HEK293 (cell line): ENCODE measurements around the gene STUB1.

Experiments used
- CTCF ChIA-PET: fragments of 350-600 bp; formaldehyde crosslinking; extraction: SDS; loops from one replicate; lab custom pipeline; 2021; ENCODE audit warnings: antibody characterized with exemption; lab: Yijun Ruan, JAX
- POLR2A ChIA-PET: fragments of 300-600 bp; formaldehyde crosslinking; extraction: SDS; loops from one replicate; lab custom pipeline; 2020; ENCODE audit warnings: antibody characterized with exemption, inconsistent platforms; lab: Yijun Ruan, JAX
- H3K27ac ChIP-seq: fragments of 200-500 bp; sonication (Bioruptor generic); 2 replicates; pipeline ENCODE4 v1.5.1; 2014; ENCODE audit warnings: low read depth, low read length, control low read depth, inconsistent platforms; ENCODE audit errors: extremely low read depth
- H3K36me3 ChIP-seq, 2 experiments: fragments of 200-500 bp in 1 of 2; sonication (Bioruptor generic) in 1 of 2; 1 replicate in 1 of 2; 2 replicates in 1 of 2; pipeline ENCODE4 v1.5.1; 2014 to 2017; ENCODE audit warnings: inconsistent platforms in 2 of 2, low read length in 2 of 2; ENCODE audit not compliant: control insufficient read depth in 2 of 2, insufficient read depth in 1 of 2
- H3K4me1 ChIP-seq: fragments of 200-500 bp; sonication (Bioruptor generic); 2 replicates; pipeline ENCODE4 v1.5.1; 2014; ENCODE audit warnings: mild to moderate bottlenecking, low read length, inconsistent platforms; ENCODE audit not compliant: control insufficient read depth, insufficient read depth
- H3K4me3 ChIP-seq: 2 replicates; pipeline ENCODE4 v1.5.1; 2011; ENCODE audit warnings: low read depth, mild to moderate bottlenecking, control low read depth, low read length, moderate library complexity
- H3K9me3 ChIP-seq: fragments of 200-500 bp; sonication (Bioruptor generic); 2 replicates; pipeline ENCODE4 v1.5.1; 2014; ENCODE audit warnings: low read depth, low read length, inconsistent platforms; ENCODE audit not compliant: control insufficient read depth, insufficient read depth
- FEZF1 ChIP-seq: fragments of 450-650 bp; formaldehyde crosslinking; IDR thresholded peaks from 2 replicates; pipeline ENCODE4 v1.5.1; 2016; ENCODE audit warnings: missing biosample characterization, missing genetic modification characterization
- GFI1B ChIP-seq: fragments of 450-650 bp; formaldehyde crosslinking; IDR thresholded peaks from 2 replicates; pipeline ENCODE4 v1.5.1; 2016; ENCODE audit warnings: missing biosample characterization, missing genetic modification characterization
- KLF1 ChIP-seq: fragments of 450-650 bp; formaldehyde crosslinking; IDR thresholded peaks from 2 replicates; pipeline ENCODE4 v1.5.1; 2016; ENCODE audit warnings: missing biosample characterization, missing genetic modification characterization
- REPIN1 ChIP-seq: fragments of 450-650 bp; formaldehyde crosslinking; IDR thresholded peaks from 2 replicates; pipeline ENCODE4 v1.5.1; 2017; ENCODE audit warnings: missing biosample characterization, missing genetic modification characterization, low read depth
- ZEB2 ChIP-seq: fragments of 450-650 bp; formaldehyde crosslinking; IDR thresholded peaks from 2 replicates; pipeline ENCODE4 v1.5.1; 2016; ENCODE audit warnings: missing biosample characterization, missing genetic modification characterization
- ZIC2 ChIP-seq: fragments of 450-650 bp; formaldehyde crosslinking; IDR thresholded peaks from 2 replicates; pipeline ENCODE4 v1.5.1; 2016; ENCODE audit warnings: missing biosample characterization, missing genetic modification characterization
- ZNF473 ChIP-seq: fragments of 450-650 bp; formaldehyde crosslinking; IDR thresholded peaks from 2 replicates; pipeline ENCODE4 v1.5.1; 2017; ENCODE audit warnings: missing biosample characterization, missing genetic modification characterization
- ZNF530 ChIP-seq: fragments of 450-650 bp; formaldehyde crosslinking; IDR thresholded peaks from 2 replicates; pipeline ENCODE4 v1.5.1; 2016; ENCODE audit warnings: low read depth, missing biosample characterization, missing genetic modification characterization
- ZNF600 ChIP-seq: fragments of 450-650 bp; formaldehyde crosslinking; IDR thresholded peaks from 2 replicates; pipeline ENCODE4 v1.5.1; 2016; ENCODE audit warnings: missing biosample characterization, missing genetic modification characterization
- TF ChIP-seq, protein P1 (sequence below): fragments of 450-650 bp; formaldehyde crosslinking; IDR thresholded peaks from 2 replicates; pipeline ENCODE4 v1.5.1; 2016; ENCODE audit warnings: missing biosample characterization, missing genetic modification characterization
- TF ChIP-seq, protein P2 (sequence below): fragments of 450-650 bp; formaldehyde crosslinking; IDR thresholded peaks from 2 replicates; pipeline ENCODE4 v1.5.1; 2016; ENCODE audit warnings: missing biosample characterization, missing genetic modification characterization
- TF ChIP-seq, protein P3 (sequence below): fragments of 450-650 bp; formaldehyde crosslinking; IDR thresholded peaks from 2 replicates; pipeline ENCODE4 v1.5.1; 2016; ENCODE audit warnings: missing biosample characterization, missing genetic modification characterization

The STUB1 gene

DNA sequence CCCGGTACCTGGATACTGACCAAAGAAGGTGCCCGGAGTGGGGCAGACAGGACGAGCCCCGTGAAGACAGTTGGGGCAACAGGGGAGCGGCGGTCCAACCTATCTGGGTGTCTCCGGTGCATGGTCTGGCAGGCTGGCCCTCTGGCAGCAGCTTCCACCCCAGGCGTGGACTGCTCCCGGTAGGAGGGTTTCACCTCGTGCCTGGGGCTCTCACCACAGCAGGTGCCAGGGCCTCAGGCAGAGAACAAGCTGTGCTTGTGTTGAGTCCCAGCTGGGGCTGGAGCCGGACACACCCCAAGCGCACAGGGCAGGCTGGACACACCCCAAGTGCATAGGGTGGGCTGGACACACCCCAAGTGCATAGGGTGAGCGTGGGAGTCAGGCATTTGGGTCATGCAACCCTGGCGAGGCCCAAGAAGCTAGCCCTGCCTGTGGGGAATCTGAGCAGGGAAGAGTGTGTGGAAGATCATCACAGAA, 26.9 kb downstream of the STUB1 start:
- H3K4me3 ChIP-seq = no peak overlapping the region
- CTCF ChIA-PET = interaction anchor here (1.0 to 1.1 kb wide), 2 partner anchors 9 to 79 kb away, joined by 3 to 5 read pairs; no protein-coding TSS in a partner anchor
- TF ChIP-seq, protein P1, sequence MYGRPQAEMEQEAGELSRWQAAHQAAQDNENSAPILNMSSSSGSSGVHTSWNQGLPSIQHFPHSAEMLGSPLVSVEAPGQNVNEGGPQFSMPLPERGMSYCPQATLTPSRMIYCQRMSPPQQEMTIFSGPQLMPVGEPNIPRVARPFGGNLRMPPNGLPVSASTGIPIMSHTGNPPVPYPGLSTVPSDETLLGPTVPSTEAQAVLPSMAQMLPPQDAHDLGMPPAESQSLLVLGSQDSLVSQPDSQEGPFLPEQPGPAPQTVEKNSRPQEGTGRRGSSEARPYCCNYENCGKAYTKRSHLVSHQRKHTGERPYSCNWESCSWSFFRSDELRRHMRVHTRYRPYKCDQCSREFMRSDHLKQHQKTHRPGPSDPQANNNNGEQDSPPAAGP = peak; percentile 85
- TF ChIP-seq FEZF1 (tag by site-specific recombination) (no peak), ZNF600 (tag by site-specific recombination) (peak; percentile 23; the same call in 1 of the 2 replicates), ZNF473 (tag by site-specific recombination) (no peak), KLF1 (tag by site-specific recombination) (peak; percentile 99), GFI1B (tag by site-specific recombination) (no peak), ZIC2 (tag by site-specific recombination) (peak; percentile 97)
- TF ChIP-seq, protein P2, sequence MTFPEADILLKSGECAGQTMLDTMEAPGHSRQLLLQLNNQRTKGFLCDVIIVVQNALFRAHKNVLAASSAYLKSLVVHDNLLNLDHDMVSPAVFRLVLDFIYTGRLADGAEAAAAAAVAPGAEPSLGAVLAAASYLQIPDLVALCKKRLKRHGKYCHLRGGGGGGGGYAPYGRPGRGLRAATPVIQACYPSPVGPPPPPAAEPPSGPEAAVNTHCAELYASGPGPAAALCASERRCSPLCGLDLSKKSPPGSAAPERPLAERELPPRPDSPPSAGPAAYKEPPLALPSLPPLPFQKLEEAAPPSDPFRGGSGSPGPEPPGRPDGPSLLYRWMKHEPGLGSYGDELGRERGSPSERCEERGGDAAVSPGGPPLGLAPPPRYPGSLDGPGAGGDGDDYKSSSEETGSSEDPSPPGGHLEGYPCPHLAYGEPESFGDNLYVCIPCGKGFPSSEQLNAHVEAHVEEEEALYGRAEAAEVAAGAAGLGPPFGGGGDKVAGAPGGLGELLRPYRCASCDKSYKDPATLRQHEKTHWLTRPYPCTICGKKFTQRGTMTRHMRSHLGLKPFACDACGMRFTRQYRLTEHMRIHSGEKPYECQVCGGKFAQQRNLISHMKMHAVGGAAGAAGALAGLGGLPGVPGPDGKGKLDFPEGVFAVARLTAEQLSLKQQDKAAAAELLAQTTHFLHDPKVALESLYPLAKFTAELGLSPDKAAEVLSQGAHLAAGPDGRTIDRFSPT (tag by site-specific recombination) = peak; percentile 64; the same call in 1 of the 2 replicates

DNA sequence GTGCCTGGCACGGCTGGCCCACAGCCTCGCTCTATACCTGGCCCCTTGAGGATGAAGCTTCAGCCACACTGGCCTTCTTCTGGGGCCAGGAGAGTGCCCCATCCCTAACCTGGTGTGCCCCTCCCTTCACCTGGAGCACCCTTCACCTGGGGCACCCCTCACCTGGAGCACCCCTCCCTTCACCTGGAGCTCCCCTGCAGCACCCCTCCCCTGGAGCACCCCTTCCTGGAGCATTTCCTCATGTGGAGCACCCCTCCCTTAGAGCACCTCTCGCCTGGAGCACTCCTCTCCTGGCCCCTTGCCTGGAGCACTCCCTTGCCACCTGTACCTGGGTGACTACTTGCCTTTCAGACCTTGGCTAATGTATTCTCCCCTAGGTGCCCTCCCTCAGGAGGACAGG, 27.8 kb downstream of the STUB1 start:
- POLR2A ChIA-PET = interaction anchor here (1.2 to 2.3 kb wide), 3 partner anchors 9 to 28 kb away, joined by 3 to 8 read pairs (median 3); partner anchors contain the start of genes ANTKMT and STUB1
- H3K27ac ChIP-seq = no peak overlapping the region
- TF ChIP-seq ZEB2 = peak; percentile 85
- TF ChIP-seq, protein P3, sequence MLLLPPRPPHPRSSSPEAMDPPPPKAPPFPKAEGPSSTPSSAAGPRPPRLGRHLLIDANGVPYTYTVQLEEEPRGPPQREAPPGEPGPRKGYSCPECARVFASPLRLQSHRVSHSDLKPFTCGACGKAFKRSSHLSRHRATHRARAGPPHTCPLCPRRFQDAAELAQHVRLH (tag by site-specific recombination) = no peak
- TF ChIP-seq, all 188 proteins: peak for 1
- CTCF ChIA-PET = interaction anchor here (0.6 kb wide), 1 partner anchor 570 kb away, joined by 4 read pairs; no protein-coding TSS in a partner anchor
- no peak overlapping the region for H3K4me3 ChIP-seq
- no peaks in the 10 kb centered on the region for H3K36me3 ChIP-seq
- peaks cover 5% of the 10 kb centered on the region for H3K4me1 ChIP-seq
- H3K9me3 ChIP-seq = no peaks in the 10 kb centered on the region

More for the DNA sequence above, 26.9 kb downstream of the STUB1 start:
- Histone ChIP-seq H3K9me3 (no peaks in the 10 kb centered on the region), H3K4me1 (peaks cover 5% of the 10 kb centered on the region), H3K27ac (no peak overlapping the region), H3K36me3 (no peaks in the 10 kb centered on the region)
- POLR2A ChIA-PET = interaction anchor here (0.6 to 2.3 kb wide), 5 partner anchors 9 to 42 kb away, joined by 3 to 8 read pairs (median 3); partner anchors contain the start of genes ANTKMT and STUB1

DNA sequence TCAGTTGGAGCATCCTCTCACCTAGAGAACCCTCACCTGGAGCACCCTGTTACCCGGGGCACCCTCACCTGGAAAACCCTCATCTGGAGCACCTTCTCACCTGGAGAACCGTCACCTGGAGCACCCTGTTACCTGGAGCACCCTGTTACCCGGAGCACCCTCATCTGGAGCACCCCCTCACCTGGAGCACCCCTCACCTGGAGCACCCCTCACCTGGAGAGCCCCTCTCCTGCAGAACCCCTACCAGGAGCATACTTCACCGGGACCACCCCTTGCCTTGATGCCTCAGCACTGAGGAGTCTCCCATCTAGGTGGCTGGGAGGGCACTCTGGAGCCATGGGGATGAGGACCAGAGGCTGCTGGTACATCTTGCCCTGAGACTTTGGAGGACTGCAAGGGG, 28.7 kb downstream of the STUB1 start:
- TF ChIP-seq ZEB2 = peak; percentile 88
- TF ChIP-seq REPIN1 (tag by site-specific recombination) = no peak
- no peak for TF ChIP-seq ZNF530 (tag by site-specific recombination)
- no peaks in the 10 kb centered on the region for H3K9me3 ChIP-seq
- no peak overlapping the region for H3K27ac ChIP-seq
- peaks cover 5% of the 10 kb centered on the region for H3K4me1 ChIP-seq
- no peaks in the 10 kb centered on the region for H3K36me3 ChIP-seq
- no peak overlapping the region for H3K4me3 ChIP-seq
- POLR2A ChIA-PET = interaction anchor here (0.6 to 1.8 kb wide), 8 partner anchors 12 to 417 kb away, joined by 3 to 12 read pairs (median 6); partner anchors contain the start of genes ANTKMT, CHTF18, GNG13 and RPUSD1
- CTCF ChIA-PET = interaction anchor here (1.1 to 5.7 kb wide), 3 partner anchors 13 to 347 kb away, joined by 3 to 119 read pairs (median 7); partner anchors contain the start of genes ANTKMT, CHTF18 and RPUSD1
